GM18498 (cell line): ENCODE data around the gene CATSPER1.

Experiments
- ATAC-seq: cut with Tn5 transposase; IDR thresholded peaks from one replicate; pipeline ENCODE4 v1.9.1; 2021; ENCODE audit warnings: mild to moderate bottlenecking, moderate library complexity; ENCODE audit not compliant: unreplicated experiment

CATSPER1 gene

GRCh38 chr11:66006134-66006890, 20.0 kb downstream of the CATSPER1 start:
- ATAC-seq: no peak

- no peak for ATAC-seq
Observed at GRCh38 chr11:66004186-66004585, 22.1 kb downstream of the CATSPER1 start.

- no peak for ATAC-seq
Observed at GRCh38 chr11:66003291-66003690, 23.0 kb downstream of the CATSPER1 start.

GRCh38 chr11:66002648-66003225, 23.5 kb downstream of the CATSPER1 start:
- ATAC-seq: peak; percentile 58

- ATAC-seq: peak; percentile 79
Observed at GRCh38 chr11:66001942-66002647, 24.2 kb downstream of the CATSPER1 start, which contains the start of the genes BANF1 and EIF1AD. TSS of gene BANF1 (plus strand) at chr11:66002503. CDS start at chr11:66003251, 748 bp downstream. TSS of gene EIF1AD (minus strand) at chr11:66002157. CDS start at chr11:66000389, 1,768 bp downstream.

GRCh38 chr11:65997286-65997685, 29.0 kb downstream of the CATSPER1 start:
- no peak for ATAC-seq

GRCh38 chr11:65992056-65992455, 34.2 kb downstream of the CATSPER1 start:
- ATAC-seq: no peak

GRCh38 chr11:65988791-65989592, 37.3 kb downstream of the CATSPER1 start:
- peak; percentile 97 for ATAC-seq

- ATAC-seq: no peak
Observed at GRCh38 chr11:65987336-65987735, 38.9 kb downstream of the CATSPER1 start.

- no peak for ATAC-seq
Observed at GRCh38 chr11:65983589-65983987, 42.7 kb downstream of the CATSPER1 start.

- ATAC-seq: no peak
Observed at GRCh38 chr11:65982824-65983588, 43.3 kb downstream of the CATSPER1 start.

- ATAC-seq: no peak
Observed at GRCh38 chr11:65981972-65982823, 44.1 kb downstream of the CATSPER1 start.

GRCh38 chr11:65981101-65981740, 45.1 kb downstream of the CATSPER1 start:
- no peak for ATAC-seq

- no peak for ATAC-seq
Observed at GRCh38 chr11:65979261-65979759, 47.0 kb downstream of the CATSPER1 start.

GRCh38 chr11:65978391-65979238, 47.7 kb downstream of the CATSPER1 start:
- ATAC-seq: no peak

- no peak for ATAC-seq
Observed at GRCh38 chr11:65977621-65978390, 48.5 kb downstream of the CATSPER1 start.
